ENCODE data around the gene ITGAD.
"Not testable (repeated sequence)": the region's sequence is repeated elsewhere in the genome, so short reads cannot be mapped to it uniquely, and the experiment has no call there.

The ITGAD gene

DNA sequence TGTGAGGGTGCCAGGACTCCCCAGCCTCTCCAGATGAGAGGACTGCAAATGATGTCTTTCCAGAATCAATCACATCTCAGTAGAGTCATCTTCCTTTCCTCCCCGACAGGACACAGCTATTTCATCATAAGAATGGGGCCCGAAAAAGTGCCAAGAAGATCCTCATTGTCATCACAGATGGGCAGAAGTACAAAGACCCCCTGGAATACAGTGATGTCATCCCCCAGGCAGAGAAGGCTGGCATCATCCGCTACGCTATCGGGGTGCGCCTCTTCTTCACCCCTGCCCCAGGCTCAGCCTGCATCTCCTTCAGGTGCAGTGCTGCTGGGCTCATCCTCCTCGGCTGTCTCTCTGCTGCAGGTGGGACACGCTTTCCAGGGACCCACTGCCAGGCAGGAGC lies 14.3 kb downstream of the ITGAD start:
- ATAC-seq (no peak), DNase-seq (no peak)
- Mint-ChIP-seq H3K27me3 (peaks cover 4% of the 10 kb centered on the region), H3K36me3 (ENCODE audit: low read depth) (no peaks in the 10 kb centered on the region), H3K9me3 (no peaks in the 10 kb centered on the region), H3K4me1 (peaks cover 12% of the 10 kb centered on the region), H3K27ac (no peak overlapping the region), H3K4me3 (no peak overlapping the region)

DNA sequence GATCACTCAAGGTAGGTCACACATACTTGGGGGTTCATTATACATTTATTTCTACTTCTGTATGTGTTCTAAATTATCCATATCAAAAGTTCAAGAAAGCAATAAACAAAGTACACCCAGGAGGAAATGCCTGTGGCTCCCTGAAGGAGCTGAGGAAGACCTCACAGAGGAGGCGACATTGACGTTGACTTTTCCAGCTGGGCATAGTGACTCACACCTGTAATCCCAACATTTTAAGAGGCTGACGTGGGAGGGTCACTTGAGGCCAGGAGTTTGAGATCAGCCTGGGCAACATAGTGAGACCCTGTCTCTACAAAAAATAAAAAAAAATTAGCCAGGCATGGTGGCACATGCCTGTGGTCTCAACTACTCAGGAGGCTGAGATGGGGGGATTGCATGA lies 16.3 kb downstream of the ITGAD start:
- ATAC-seq (no peak), DNase-seq (no peak)
- no peak overlapping the region for H3K4me3 Mint-ChIP-seq
- H3K27me3 Mint-ChIP-seq: peaks cover 8% of the 10 kb centered on the region
- H3K4me1 Mint-ChIP-seq: no peaks in the 10 kb centered on the region
- H3K27ac Mint-ChIP-seq: no peak overlapping the region
- H3K36me3 Mint-ChIP-seq (ENCODE audit: low read depth): no peaks in the 10 kb centered on the region
- no peaks in the 10 kb centered on the region for H3K9me3 Mint-ChIP-seq

DNA sequence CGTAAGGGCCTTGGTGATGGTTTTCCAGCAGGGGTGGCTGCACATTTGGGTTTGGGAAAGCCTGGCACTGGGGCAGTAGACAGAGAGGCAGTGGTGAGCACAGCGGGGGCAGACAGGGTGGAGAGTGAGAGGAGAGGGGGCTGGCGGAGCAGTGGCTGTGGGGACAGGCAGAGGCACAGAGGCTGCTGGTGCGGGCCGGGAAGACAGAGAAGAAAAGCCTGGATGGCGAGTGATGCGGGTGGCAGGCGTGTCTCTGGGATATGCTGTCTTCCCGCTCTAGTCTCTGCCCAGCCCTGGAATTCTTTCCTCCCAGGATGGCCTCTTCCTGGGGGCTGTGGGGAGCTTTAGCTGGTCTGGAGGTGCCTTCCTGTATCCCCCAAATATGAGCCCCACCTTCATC lies 16.9 kb downstream of the ITGAD start:
- peaks cover 8% of the 10 kb centered on the region for H3K27me3 Mint-ChIP-seq
- H3K4me1 Mint-ChIP-seq: peaks cover 2% of the 10 kb centered on the region
- H3K36me3 Mint-ChIP-seq (ENCODE audit: low read depth): no peaks in the 10 kb centered on the region
- H3K9me3 Mint-ChIP-seq: no peaks in the 10 kb centered on the region
- no peak for ATAC-seq
- no peak for DNase-seq
- no peak overlapping the region for H3K27ac Mint-ChIP-seq
- H3K4me3 Mint-ChIP-seq: no peak overlapping the region

DNA sequence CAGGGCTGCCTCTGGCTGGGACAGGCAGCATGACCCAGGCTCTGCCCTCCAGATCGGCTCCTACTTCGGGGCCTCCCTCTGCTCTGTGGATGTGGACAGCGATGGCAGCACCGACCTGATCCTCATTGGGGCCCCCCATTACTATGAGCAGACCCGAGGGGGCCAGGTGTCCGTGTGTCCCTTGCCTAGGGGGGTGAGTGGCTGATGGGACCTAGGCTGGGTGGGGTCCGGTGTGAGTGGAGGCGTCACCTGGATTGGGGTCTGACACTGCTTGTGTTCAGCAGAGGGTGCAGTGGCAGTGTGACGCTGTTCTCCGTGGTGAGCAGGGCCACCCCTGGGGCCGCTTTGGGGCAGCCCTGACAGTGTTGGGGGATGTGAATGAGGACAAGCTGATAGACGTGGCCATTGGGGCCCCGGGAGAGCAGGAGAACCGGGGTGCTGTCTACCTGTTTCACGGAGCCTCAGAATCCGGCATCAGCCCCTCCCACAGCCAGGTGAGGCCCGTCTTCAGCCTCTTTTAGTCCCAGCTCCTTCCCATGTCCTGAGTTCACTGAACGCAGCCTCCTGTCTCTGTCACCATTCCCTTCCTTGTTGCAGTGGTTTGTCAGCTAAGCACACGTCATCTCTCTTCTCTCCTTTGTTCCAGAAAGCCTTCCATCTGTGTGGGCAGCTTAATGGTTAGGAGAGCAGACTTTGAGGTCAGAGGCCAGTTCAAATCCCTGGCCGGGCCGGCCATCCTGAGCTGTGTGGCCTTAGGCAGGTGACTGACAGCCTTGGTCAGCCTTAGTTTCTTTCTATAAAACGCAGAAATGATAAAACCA lies 18.1 kb downstream of the ITGAD start:
- no peak for ATAC-seq
- H3K27ac Mint-ChIP-seq: no peak overlapping the region
- no peaks in the 10 kb centered on the region for H3K36me3 Mint-ChIP-seq (ENCODE audit: low read depth)
- DNase-seq: no peak
- H3K27me3 Mint-ChIP-seq: peaks cover 15% of the 10 kb centered on the region
- no peak overlapping the region for H3K4me3 Mint-ChIP-seq
- H3K4me1 Mint-ChIP-seq: peaks cover 8% of the 10 kb centered on the region
- no peaks in the 10 kb centered on the region for H3K9me3 Mint-ChIP-seq

DNA sequence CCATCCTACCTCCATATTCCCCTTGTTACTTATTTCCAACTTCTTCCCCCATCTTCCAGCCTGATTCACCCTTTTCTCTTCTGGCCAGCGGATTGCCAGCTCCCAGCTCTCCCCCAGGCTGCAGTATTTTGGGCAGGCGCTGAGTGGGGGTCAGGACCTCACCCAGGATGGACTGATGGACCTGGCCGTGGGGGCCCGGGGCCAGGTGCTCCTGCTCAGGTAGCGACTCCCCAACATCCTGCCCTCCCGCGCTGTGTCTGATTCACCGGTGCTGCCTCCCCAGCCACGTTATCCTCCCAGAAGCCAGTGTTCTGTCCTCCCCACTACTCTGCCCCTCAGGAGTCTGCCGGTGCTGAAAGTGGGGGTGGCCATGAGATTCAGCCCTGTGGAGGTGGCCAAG lies 19.6 kb downstream of the ITGAD start:
- no peaks in the 10 kb centered on the region for H3K36me3 Mint-ChIP-seq (ENCODE audit: low read depth)

DNA sequence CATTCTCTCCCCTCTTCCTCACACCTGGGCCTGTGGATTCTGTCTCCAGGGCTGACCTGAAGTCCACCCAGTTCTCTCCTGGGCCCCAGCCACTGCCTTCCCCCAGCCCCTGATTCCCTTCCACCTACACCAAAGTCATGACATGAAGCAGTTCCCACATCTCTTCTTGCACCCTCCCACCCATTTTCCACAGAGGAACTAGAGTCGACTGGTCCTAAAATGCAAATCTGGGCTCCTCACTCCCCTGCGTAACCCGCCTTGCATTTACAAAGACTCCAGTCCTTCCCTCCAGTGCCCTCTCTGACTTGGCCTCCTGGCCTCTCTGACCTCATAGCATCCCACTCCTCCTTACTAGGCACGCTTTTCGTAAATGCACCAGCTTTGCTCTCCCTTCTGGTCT lies 20.2 kb downstream of the ITGAD start:
- H3K27ac Mint-ChIP-seq: no peak overlapping the region
- H3K36me3 Mint-ChIP-seq (ENCODE audit: low read depth): no peaks in the 10 kb centered on the region
- H3K4me1 Mint-ChIP-seq: peaks cover 8% of the 10 kb centered on the region
- H3K27me3 Mint-ChIP-seq: peaks cover 23% of the 10 kb centered on the region
- DNase-seq (no peak), ATAC-seq (no peak)
- H3K9me3 Mint-ChIP-seq: no peaks in the 10 kb centered on the region
- H3K4me3 Mint-ChIP-seq: no peak overlapping the region

More for the DNA sequence above, 19.6 kb downstream of the ITGAD start:
- peaks cover 8% of the 10 kb centered on the region for H3K4me1 Mint-ChIP-seq
- no peak overlapping the region for H3K27ac Mint-ChIP-seq
- H3K27me3 Mint-ChIP-seq: peaks cover 20% of the 10 kb centered on the region
- H3K9me3 Mint-ChIP-seq: no peaks in the 10 kb centered on the region
- ATAC-seq (no peak), DNase-seq (no peak)
- H3K4me3 Mint-ChIP-seq: no peak overlapping the region

DNA sequence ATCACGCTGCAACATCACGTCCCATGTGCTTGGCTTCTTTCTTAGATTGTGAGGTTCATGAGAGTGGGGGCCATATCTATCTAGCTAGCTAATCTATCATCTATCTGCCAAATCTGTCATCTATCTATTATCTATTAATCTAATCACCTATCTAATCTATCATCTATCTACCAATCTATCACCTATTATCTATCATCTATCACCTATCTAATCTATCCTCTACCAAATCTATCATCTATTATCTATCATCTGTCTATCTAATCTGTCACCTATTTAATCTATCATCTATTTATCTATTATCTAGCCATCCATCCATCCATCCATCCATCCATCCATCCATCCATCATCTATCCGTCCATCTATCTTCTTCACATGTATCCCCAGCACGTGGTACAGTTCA lies 20.8 kb downstream of the ITGAD start:
- ATAC-seq: no peak
- Mint-ChIP-seq H3K4me1 (peaks cover 8% of the 10 kb centered on the region), H3K9me3 (no peaks in the 10 kb centered on the region), H3K27me3 (peaks cover 23% of the 10 kb centered on the region), H3K27ac (no peak overlapping the region), H3K36me3 (ENCODE audit: low read depth) (no peaks in the 10 kb centered on the region), H3K4me3 (no peak overlapping the region)
- DNase-seq: no peak

DNA sequence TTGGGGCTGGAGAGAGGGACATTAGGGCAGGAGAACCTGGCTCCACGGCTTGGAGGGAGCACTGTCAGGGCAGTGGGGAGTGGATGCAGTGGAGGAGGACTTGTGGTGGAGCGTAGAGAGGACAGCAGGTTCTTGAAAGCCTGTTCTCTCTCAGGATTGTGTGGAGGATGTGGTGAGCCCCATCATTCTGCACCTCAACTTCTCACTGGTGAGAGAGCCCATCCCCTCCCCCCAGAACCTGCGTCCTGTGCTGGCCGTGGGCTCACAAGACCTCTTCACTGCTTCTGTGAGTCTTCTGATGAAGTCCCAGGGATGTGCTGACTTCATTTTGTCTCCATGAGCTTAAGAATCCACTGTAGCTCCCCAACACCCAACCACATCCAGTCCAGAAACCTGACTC lies 21.6 kb downstream of the ITGAD start:
- Mint-ChIP-seq H3K9me3 (no peaks in the 10 kb centered on the region), H3K4me1 (peaks cover 11% of the 10 kb centered on the region), H3K36me3 (ENCODE audit: low read depth) (no peaks in the 10 kb centered on the region), H3K27me3 (peaks cover 23% of the 10 kb centered on the region), H3K4me3 (no peak overlapping the region), H3K27ac (no peak overlapping the region)
- DNase-seq: no peak
- ATAC-seq: no peak

DNA sequence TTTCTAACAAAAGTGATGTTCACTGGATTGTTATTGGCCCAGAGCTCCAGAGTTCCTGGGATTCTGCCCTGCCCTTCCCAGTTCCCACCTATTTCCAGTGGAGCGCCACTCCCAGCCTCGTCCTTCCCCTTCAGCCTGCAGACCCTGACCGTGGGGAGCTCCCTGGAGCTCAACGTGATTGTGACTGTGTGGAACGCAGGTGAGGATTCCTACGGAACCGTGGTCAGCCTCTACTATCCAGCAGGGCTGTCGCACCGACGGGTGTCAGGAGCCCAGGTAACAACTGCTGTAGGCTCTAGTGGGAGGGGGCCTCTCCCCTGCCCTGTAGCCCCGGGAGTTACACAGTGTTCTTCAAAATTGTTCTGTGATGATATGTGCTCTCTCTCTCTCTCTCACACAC lies 23.2 kb downstream of the ITGAD start:
- DNase-seq: no peak
- Mint-ChIP-seq H3K27me3 (peaks cover 23% of the 10 kb centered on the region), H3K4me1 (peaks cover 25% of the 10 kb centered on the region), H3K4me3 (no peak overlapping the region), H3K9me3 (no peaks in the 10 kb centered on the region), H3K36me3 (ENCODE audit: low read depth) (no peaks in the 10 kb centered on the region), H3K27ac (no peak overlapping the region)
- no peak for ATAC-seq

DNA sequence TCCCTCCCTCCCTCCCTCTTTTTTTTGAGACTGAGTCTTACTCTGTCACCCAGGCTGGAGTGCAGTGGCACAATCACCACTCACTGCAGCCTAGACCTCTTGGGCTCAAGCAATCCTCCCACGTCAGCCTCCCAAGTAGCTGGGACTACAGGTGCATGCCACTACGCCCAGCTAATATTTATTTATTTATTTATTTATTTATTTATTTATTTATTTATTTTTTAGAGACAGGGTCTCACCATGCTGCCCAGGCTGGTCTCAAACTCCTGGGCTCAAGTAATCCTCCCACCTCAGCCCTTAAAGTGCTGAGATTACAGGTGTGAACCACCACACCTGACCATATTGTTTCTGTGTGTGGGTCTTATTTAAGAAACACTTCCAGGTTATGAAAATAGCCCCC lies 23.9 kb downstream of the ITGAD start:
- peaks cover 30% of the 10 kb centered on the region for H3K4me1 Mint-ChIP-seq

DNA sequence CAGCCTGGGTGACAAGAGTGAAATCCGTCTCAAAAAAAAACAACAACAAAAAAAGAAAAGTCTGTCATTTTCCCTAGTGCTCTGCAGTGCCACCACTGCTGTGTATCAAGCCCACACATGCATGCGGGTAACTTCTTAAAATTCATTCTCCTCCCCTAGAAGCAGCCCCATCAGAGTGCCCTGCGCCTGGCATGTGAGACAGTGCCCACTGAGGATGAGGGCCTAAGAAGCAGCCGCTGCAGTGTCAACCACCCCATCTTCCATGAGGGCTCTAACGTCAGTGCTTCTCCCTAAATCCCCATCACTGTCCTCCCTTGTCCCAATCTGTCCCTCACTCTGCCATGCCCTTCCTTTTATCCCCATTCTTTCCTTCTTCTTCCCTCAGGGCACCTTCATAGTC lies 24.8 kb downstream of the ITGAD start:
- peaks cover 38% of the 10 kb centered on the region for H3K4me1 Mint-ChIP-seq
- no peak overlapping the region for H3K27ac Mint-ChIP-seq
- DNase-seq (no peak), ATAC-seq (no peak)
- H3K9me3 Mint-ChIP-seq: no peaks in the 10 kb centered on the region
- no peak overlapping the region for H3K4me3 Mint-ChIP-seq
- peaks cover 21% of the 10 kb centered on the region for H3K27me3 Mint-ChIP-seq
- H3K36me3 Mint-ChIP-seq (ENCODE audit: low read depth): no peaks in the 10 kb centered on the region

More for the DNA sequence above, 23.9 kb downstream of the ITGAD start:
- ATAC-seq; H3K9me3 Mint-ChIP-seq; H3K4me3 Mint-ChIP-seq; H3K27ac Mint-ChIP-seq; H3K36me3 Mint-ChIP-seq (ENCODE audit: low read depth); DNase-seq: not testable (repeated sequence)
- peaks cover 23% of the 10 kb centered on the region for H3K27me3 Mint-ChIP-seq

DNA sequence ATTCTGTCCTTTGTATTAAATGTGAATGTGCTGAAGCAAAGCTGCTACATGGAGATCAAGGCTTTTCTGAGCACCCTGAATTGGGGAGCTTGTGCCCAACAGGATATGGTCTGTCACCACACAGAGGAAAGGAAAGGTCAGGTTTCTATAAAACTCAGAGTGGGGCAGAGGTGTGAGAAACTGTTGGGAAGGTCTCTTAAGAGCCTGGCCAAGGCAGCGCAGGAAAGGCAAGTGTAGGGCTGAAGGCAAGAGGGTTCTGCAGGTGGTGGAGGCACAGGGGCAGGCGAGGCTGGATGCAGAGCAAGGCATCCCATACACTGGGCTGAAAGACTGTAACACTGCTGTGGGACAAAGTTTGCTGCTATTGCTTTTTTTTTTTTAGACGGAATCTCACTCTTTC lies 26.9 kb downstream of the ITGAD start:
- Mint-ChIP-seq H3K36me3 (ENCODE audit: low read depth) (no peaks in the 10 kb centered on the region), H3K9me3 (no peaks in the 10 kb centered on the region), H3K4me1 (peaks cover 43% of the 10 kb centered on the region), H3K27me3 (peaks cover 24% of the 10 kb centered on the region), H3K4me3 (peak overlapping the region; percentile 15), H3K27ac (peak overlapping the region; percentile 12)
- DNase-seq (peak; percentile 41), ATAC-seq (peak; percentile 75)

DNA sequence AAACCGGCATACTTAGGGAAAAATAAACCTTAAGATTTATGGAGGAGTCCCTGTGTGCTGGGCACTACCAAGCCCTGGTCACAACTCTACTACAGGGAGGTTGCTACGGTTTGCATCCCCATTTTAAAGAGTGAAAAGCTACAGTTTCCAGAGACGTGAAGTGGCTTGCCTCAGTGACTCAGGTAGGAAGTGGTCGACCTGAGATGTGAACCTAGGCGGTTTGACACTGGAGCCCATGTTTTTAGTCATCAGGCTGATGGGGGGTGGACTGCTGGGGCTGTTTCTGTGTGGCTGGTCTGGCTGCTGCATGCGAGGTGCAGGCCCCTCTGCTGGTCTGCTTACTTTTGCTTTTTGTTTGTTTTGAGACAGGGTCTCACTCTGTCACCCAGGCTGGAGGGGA lies 28.5 kb downstream of the ITGAD start:
- DNase-seq: peak; percentile 67

DNA sequence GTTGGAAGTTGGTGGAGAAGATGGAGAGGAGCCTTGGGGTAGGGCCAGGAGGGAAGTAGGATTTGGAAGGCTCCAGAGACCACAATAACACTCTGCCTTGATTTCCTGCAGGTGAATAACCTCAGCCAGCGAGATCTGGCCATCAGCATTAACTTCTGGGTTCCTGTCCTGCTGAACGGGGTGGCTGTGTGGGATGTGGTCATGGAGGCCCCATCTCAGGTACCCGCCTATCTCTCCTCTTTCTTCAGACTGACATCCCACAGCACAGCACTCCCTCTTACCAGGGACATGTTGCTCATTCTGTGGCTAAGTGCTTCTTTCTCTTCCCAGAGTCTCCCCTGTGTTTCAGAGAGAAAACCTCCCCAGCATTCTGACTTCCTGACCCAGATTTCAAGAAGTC lies 30.1 kb downstream of the ITGAD start:
- H3K4me1 Mint-ChIP-seq: peaks cover 40% of the 10 kb centered on the region
- H3K4me3 Mint-ChIP-seq: no peak overlapping the region
- no peak for ATAC-seq
- no peaks in the 10 kb centered on the region for H3K36me3 Mint-ChIP-seq (ENCODE audit: low read depth)
- peaks cover 12% of the 10 kb centered on the region for H3K27me3 Mint-ChIP-seq
- no peaks in the 10 kb centered on the region for H3K9me3 Mint-ChIP-seq
- no peak overlapping the region for H3K27ac Mint-ChIP-seq
- no peak for DNase-seq

More for the DNA sequence above, 28.5 kb downstream of the ITGAD start:
- Mint-ChIP-seq H3K36me3 (ENCODE audit: low read depth) (no peaks in the 10 kb centered on the region), H3K4me3 (peak overlapping the region; percentile 40), H3K27me3 (peaks cover 19% of the 10 kb centered on the region), H3K9me3 (no peaks in the 10 kb centered on the region), H3K4me1 (peaks cover 40% of the 10 kb centered on the region), H3K27ac (no peak overlapping the region)
- ATAC-seq: peak; percentile 88

DNA sequence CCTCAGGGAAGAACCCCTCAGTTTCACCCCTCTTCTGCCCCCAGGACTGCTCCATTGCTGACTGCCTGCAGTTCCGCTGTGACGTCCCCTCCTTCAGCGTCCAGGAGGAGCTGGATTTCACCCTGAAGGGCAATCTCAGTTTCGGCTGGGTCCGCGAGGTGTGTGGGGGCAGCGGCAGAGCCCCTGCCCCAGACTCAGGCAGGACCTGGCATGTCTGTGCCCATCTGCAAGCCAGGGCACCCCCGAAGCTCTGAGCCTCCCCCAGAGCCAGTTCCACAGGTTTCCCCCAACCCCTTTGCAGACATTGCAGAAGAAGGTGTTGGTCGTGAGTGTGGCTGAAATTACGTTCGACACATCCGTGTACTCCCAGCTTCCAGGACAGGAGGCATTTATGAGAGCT lies 30.7 kb downstream of the ITGAD start:
- H3K4me3 Mint-ChIP-seq: no peak overlapping the region
- H3K9me3 Mint-ChIP-seq: no peaks in the 10 kb centered on the region
- H3K27ac Mint-ChIP-seq: no peak overlapping the region
- H3K4me1 Mint-ChIP-seq: peaks cover 40% of the 10 kb centered on the region
- peaks cover 12% of the 10 kb centered on the region for H3K27me3 Mint-ChIP-seq
- H3K36me3 Mint-ChIP-seq (ENCODE audit: low read depth): no peaks in the 10 kb centered on the region
- ATAC-seq (no peak), DNase-seq (no peak)
